Stimulated activated CD8-positive, alpha-beta memory T cell treated with anti-CD3 and anti-CD28 coated beads, Interleukin-7, amount 100 ng/mL, for 24 hours (primary cell): Measurements from ENCODE around the gene TEX101.

ENCODE experiments used
- DNase-seq: peaks from one replicate; pipeline ENCODE4 v3.0.0-alpha.2; 2020; ENCODE audit warnings: low read depth

The TEX101 gene

DNA sequence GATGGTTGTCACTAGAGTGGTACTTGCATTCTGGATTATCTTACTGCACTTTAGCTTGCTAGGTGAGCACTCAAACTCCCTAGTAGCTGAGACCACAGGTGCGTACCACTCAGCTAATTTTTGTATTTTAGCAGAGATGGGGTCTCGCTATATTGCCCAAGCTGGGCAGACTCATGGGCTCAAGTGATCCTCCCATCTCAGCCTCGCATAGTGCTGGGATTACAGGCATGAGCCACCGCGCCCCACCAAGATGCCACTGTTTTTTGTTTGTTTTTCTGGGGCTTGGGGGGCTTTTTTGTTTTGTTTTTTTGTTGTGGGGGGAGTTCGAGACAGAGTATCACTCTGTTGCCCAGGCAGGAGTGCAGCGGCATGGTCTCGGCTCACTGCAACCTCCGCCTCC, 33.0 kb downstream of the TEX101 start:
- DNase-seq: no peak

DNA sequence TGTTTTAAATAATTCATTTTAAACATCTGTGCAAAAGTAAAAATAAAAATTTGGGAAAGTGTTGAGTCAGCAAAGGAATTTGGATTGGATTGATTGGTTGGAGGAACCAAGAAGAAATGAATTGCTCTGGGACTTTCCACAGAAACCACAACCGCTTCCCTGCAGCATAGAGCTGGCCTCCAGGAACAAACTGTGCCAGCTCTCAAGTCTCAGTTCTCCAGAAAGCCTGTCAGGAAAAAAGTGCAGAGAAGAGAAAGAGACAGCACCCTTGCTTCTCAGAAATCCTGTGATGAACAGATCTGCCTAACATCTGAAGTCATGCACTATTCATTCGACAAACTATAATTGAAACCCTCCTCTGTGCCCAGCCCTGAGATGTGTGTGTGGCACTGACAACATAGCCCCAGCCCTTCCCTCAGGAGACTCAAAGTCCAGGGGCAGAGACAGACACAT, 35.9 kb downstream of the TEX101 start:
- DNase-seq: no peak

DNA sequence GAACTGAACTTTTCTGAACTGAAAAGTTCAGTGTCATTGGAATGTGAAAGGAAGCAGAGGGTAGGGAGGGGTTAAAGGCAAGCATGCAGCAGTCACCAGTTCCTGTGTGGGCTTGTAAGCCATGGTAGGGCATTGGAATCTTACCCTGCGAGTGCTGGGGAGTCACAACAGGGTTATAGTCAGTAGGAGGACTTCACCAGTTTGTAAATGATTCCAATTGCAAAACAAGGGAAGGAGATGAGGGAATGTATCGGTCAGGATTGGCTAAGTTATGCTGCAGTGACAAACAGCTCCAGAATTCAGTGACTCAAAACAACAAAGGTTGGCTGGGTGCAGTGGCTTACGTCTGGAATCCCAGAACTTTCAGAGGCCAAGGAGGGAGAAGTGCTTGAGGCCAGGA, 37.9 kb downstream of the TEX101 start:
- no peak for DNase-seq

DNA sequence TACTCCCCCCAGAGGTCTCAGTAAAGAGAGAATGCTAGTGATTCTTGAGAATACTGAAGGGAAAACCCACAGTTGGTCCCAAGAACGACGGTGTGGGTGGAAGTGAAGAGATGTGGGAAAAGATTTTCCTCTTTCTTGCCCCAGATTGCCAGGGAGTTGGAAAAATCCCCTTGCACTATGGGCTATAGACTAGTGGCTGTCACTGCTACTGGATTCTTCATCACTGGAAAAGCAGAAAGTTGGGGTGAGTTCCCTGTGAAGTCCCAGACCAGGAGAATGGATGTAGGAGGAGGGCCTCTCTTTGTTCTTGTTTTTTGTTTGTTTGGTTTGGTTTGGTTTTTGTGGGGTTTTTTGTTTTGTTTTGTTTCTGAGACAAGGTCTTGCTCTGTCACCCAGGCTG, 39.3 kb downstream of the TEX101 start:
- DNase-seq: no peak

DNA sequence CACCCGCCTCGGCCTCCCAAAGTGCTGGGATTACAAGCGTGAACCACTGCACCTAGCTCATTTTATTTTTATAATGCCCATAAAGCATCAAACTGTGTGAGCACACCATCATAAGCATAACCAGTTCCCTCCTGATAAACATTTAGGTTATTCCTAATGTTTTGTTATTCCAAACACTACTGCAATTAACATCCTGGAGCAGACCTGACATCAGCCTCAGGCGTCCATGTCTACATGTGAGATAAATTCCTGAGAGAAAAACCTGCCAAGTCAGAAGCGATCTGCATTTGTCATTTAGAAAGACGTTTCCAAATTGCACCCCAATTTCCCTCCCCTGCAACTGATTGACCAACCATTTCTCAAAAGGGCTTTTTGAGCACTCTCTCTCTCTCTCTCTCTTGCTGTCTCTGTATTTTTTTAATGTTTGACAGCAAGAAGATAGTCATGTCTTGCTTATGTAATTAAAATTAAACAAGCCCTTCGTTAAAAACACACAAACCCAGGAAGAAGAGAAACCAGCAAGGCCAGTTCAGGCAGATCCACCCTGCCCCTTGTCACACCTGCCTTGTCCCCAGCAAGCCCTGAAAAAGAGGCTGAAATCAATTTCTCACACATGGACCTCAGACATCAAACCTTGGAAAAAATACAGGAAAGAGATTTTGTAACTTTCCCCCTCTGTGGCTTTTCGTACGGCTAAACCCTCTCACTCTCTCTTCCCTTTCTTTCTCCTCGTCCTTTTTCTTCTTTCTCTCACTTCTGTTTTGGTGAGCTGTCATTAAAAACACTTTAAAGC, 40.8 kb downstream of the TEX101 start:
- DNase-seq: no peak

DNA sequence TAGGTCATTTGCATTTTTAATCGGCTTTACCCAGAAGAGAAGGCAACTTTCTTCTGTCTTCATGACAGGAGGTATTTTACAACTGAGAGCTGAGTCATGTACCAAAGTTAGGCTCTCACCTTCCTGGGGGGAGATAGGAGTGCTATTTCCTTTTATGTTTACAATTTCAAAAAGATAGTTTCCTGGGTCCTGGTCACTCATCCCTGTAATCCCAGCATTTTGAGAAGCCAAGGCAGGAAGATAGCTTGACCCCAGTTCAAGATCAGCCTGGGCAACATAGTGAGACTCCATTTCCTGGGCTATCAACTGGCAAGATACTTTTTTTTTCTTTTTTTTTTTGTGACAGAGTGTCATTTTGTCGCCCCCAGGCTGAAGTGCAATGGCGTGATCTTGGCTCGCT, 43.1 kb downstream of the TEX101 start:
- no peak for DNase-seq

DNA sequence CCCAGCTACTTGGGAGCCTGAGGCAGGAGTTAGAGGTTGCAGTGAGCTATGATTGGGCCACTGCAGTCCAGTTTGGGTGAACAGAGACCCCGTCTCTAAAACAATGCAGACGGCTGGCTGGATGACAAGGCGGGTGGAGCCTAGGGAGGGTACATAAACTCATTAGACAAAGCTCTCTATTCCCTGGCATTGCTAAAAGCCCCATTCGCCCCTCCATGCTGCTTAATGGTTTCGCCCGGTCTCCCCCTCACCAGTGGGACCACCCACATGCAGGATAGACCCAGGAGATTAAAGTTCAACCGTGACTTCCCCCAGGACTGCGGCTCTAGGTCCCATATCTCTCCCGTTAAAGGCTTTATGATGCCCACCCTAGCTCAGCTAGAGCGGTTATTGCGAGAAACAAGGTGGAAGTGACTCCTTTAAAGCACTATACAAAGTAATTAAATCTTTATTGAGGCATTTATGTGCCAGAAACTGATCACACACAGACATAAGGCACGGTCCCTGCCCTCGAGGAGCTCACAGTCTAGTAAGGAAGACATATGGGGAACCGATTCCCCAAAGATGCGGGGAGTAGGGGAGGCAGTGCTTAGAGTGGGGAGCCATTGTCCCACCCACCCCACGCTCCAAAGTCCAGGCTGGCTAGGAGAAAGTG, 45.8 kb downstream of the TEX101 start:
- no peak for DNase-seq

DNA sequence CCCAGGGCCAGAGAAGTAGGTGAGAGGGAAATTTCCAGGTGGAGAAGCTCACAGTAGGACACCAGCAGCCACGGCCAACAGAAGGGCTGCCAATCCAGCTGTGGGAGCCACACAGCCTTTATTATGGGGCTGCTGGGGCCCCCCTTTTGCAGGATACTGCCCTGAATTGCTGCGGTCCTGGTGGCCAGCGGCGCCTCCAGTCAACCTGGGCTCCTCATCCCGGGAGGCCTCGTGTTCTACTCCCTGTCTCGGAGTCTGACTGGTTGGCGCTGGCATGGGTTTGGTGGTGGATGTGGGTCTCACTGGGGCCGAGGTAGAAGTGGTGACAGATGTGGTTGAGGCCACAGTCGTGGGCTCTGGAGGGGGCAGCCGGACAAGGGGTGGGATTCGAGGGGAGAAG, 46.6 kb downstream of the TEX101 start:
- no peak for DNase-seq

DNA sequence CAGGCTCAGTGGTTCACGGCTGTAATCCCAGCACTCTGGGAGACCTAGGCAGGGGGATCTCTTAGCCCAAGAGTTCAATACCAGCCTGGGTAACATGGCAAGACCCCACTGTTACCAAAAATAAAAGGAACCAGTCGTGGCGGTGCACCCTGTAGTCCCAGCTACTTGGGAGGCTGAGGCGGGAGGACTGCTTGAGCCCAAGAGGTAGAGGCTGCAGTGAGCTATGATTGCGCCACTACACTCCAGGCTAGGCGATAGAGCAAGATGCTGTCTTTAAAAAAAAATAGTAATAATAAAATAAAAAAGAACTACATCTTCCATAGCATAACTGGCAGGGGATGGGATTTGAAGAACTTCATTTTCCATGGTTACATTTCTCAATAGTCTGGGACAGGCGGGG, 47.7 kb downstream of the TEX101 start:
- no peak for DNase-seq

DNA sequence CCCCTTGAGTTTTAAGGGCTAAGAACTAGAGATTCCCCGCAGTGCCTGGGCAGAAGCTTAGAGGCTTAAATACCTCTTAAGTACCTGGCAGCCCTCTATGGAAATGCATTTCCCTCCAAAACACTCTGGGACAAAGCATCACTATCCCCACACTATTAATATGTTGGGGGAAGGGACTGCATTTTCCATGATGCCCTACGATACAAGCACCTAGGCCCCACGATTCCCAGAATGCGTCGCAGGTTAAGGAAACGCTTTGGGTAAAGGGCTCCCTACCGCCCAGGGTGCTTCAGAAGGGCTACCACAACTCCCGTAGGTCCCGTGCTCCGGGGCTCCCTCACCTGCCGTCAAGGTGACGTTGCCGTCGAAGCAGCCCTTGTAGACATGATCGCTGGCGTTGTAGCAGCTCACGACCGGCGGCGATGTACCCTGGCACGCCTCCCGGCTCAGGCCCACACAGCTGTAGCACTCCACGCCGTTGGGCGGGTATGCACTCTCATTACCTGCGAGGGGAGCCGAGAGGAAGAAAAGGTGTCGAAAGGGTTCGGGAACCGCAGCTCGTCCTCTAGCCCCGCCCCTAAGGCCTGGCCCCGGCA, 48.2 kb downstream of the TEX101 start:
- DNase-seq: no peak

DNA sequence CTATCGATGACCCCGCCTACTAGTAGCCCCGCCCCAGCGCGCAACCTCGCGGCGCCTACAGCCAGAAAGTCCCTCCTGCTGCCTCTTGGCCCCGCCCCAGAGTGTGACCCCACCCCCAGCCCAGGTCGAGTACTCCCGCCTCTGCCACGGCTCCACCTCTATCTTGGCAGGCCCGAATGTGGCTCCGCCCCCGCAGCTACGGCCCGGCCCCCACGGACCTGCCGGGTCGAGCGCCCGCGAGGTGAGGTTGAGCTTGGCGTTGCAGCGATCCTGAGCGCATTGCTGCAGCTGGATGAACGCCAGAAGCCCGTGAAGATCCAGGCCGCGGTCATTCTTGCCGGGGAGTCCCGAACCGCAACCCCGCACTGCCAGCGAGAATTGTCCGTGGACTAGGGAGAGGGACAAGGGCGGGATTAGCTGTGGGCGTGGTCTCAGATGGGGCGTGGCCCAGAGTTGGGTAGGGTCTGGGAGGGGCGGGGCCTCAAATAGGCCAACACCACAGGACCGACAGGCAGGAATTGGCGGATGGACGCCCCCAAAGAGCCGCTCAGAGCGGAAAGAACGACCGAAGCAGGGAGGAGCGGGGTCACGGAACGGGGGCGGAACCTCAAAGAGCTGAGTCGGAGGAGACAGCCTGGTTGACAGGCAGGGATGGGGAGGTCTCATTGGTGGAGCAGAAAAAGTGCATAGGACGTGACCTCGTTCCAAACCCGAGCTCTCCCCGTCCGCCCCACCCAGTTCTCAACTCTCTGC, 48.9 kb downstream of the TEX101 start:
- DNase-seq: peak; percentile 99

DNA sequence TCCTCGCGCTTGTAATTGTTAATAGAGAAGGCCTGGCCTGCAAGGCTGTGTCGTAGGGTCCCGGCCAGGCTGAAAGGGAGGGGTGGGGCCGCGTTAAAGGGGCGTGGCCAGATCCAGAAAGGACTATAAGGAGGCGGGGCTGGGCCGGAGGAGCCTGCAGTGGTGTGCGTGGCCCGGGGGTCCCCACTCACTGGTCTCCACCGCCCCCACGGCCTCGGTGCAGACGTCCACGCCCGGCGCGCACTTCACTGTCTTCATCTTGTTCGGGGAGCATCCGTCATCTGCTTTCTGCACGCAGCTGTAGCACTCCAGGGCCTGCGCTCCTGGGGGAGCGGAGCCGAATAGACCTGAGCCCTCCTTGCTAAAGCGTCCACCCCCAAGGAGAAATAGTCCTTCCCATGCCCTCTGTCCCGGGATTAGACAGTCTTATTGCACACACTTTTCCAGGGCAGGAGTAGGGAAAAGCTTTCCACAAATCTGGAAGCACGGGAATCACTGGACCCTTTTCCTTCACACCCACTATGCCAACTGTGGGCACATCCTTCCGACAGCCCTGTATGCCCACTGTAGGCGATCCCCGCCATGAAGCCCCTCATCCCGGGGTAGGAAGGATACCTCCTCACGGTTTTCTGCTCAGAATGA, 49.6 kb downstream of the TEX101 start:
- peak; percentile 51 for DNase-seq

DNA sequence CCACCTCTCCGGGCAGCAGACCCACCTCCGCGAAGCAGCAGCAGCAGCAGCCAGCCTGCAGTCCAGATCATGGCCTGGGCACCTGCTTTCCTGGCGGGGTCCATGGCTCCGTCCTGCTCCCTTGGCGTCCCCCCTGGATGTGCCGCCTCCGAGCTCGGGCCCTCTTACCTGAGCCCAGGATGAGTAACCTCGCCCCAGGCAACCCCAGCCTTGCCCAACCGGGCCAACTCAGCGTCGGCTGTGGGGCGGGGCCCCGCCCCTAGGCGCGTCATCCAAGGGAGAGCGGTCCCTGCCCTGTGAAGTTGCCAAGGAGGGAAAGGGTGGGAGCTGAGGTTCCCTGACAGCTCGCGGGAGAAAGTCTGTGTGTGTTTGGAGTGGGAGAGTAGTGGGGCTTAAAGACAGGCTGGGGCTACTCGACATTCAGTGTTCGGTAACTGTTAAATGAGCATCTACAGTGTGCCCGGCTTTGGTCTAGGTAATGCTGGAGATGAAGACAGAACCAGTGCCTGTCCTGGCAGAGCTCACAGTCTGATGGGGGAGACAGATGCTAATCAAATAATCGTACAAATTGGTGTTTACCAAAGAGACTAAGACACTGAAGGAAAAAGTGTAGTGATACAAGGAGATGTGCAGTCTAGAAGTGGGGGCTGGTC, 50.9 kb downstream of the TEX101 start, which contains the start of gene LYPD3:
Gene LYPD3 (minus strand): TSS at position 141 of the 653 bp plus-strand sequence. CDS start 37 bp downstream, at position 104.
- DNase-seq: no peak

DNA sequence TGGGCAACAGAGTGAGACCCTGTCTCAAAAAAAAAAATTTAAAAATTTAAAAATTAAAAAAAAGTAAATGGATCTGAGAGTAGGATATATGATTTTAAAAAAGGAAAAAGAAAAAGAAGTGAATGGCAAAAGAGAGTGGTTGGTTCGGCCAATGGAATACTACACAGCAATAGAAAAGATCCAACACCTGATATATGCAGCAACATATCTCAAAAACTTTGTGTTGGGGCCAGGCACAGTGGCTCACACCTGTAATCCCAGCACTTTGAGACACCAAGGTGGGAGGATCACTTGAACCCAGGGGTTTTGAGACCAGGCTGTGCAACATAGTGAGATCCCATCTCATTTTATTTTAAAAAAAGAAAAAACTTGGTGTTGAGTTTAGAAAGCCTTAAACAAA, 52.1 kb downstream of the TEX101 start:
- DNase-seq: no peak

DNA sequence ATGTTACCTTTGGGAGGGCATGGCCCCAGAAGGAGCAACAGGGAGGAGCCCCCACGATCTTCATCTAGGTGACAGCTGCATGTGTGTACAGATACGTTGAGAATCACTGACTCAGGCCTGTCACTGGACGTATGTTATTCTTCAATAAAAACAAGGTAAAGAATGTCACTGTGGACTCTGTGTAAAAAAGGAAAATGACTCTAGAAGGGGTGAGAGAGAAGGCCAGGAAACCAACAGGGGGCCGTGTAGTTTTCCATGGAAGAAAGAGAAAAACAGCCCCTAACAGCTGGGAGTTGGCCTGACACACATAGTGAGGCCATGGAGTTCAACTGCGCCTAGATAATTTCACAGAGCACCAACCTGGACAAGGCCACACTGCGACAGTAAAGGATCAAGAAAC, 52.6 kb downstream of the TEX101 start:
- DNase-seq: no peak

DNA sequence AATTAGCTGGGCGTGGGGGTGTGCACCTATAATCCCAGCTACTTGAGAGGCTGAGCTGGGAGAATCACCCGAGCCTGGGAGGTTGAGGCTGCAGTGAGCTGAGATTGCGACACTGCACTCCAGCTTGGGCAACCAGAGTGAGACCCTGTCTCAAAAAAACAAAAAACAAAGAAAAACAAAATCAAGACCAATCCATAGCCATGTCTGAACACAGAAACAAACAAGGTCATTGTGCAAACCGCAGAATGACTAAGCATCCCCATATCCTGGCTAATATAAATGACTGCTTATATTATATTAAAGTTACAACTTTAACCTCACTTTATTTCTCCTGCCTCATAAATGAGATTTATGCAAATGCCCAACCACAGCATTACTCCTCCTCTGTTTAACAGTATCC, 53.0 kb downstream of the TEX101 start:
- DNase-seq: no peak
